ENCODE measurements around the gene LRRC4.

LRRC4 gene

GRCh38 chr7:128030654-128031611 is at the start of gene LRRC4:
Gene LRRC4 (minus strand): TSS chr7:128031437. CDS start chr7:128030640, 797 bp downstream.
- peak in 36 of 42 donors; percentile 36 to 78 (median 59) for DNase-seq
- intact Hi-C loops (cut with DNase I), result loop anchor here (5.0 kb wide), 1 partner anchor 106 kb away; no protein-coding TSS in a partner anchor

GRCh38 chr7:128080169-128080568 is 48.9 kb upstream of the LRRC4 start:
- intact Hi-C loops (cut with DNase I), result no loop called here
- no peak for DNase-seq

- intact Hi-C loops (cut with DNase I), result no loop called here
- DNase-seq, result no peak
Measured at GRCh38 chr7:128078309-128078708, 47.1 kb upstream of the LRRC4 start.

GRCh38 chr7:128076796-128077271 is 45.6 kb upstream of the LRRC4 start:
- intact Hi-C loops (cut with DNase I), result no loop called here
- peak in 22 of 42 donors; percentile 26 to 64 (median 44) for DNase-seq

- DNase-seq, result peak in 11 of 42 donors; percentile 17 to 58 (median 29)
- intact Hi-C loops (cut with DNase I), result no loop called here
Measured at GRCh38 chr7:128076196-128076795, 45.1 kb upstream of the LRRC4 start.

- intact Hi-C loops (cut with DNase I), result no loop called here
- peak; percentile 45 to 92 (median 77) for DNase-seq
Measured at GRCh38 chr7:128075242-128076095, 44.2 kb upstream of the LRRC4 start.

- DNase-seq, result no peak
Measured at GRCh38 chr7:128074736-128075135, 43.5 kb upstream of the LRRC4 start.

GRCh38 chr7:128074336-128074735 is 43.1 kb upstream of the LRRC4 start:
- no peak for DNase-seq
- intact Hi-C loops (cut with DNase I), result no loop called here

More at GRCh38 chr7:128074736-128075135, 43.5 kb upstream of the LRRC4 start:
- intact Hi-C loops (cut with DNase I), result no loop called here

- peak in 1 of 42 donors; percentile 27 for DNase-seq
- intact Hi-C loops (cut with DNase I), result no loop called here
Measured at GRCh38 chr7:128073671-128074310, 42.6 kb upstream of the LRRC4 start.

GRCh38 chr7:128071801-128072200 is 40.6 kb upstream of the LRRC4 start:
- no peak for DNase-seq
- intact Hi-C loops (cut with DNase I), result no loop called here

- intact Hi-C loops (cut with DNase I), result no loop called here
- DNase-seq, result no peak
Measured at GRCh38 chr7:128071376-128071775, 40.1 kb upstream of the LRRC4 start.

GRCh38 chr7:128069373-128070364 is 38.4 kb upstream of the LRRC4 start:
- no peak for DNase-seq
- intact Hi-C loops (cut with DNase I), result no loop called here

- no peak for DNase-seq
- intact Hi-C loops (cut with DNase I), result no loop called here
Measured at GRCh38 chr7:128068785-128069184, 37.5 kb upstream of the LRRC4 start.

GRCh38 chr7:128067983-128068382 is 36.7 kb upstream of the LRRC4 start:
- DNase-seq, result no peak
- intact Hi-C loops (cut with DNase I), result no loop called here

GRCh38 chr7:128066858-128067257 is 35.6 kb upstream of the LRRC4 start:
- intact Hi-C loops (cut with DNase I), result no loop called here
- peak in 10 of 42 donors; percentile 14 to 60 (median 25) for DNase-seq

- intact Hi-C loops (cut with DNase I), result no loop called here
- DNase-seq, result no peak
Measured at GRCh38 chr7:128066395-128066794, 35.2 kb upstream of the LRRC4 start.

- DNase-seq, result no peak
- intact Hi-C loops (cut with DNase I), result no loop called here
Measured at GRCh38 chr7:128065872-128066271, 34.6 kb upstream of the LRRC4 start.

All from head of caudate nucleus (tissue), 42 donors.